Upper lobe of left lung (tissue), 6 donors: Measurements from ENCODE around the gene TES. TPM values are rescaled to one million over a fixed set of nuclear protein-coding genes. Genes with fewer than 3 reads are reported as not detected.
A peak's percentile ranks its signal among the peaks of the same experiment; 100 is the strongest.

Source experiments
- ATAC-seq, 2 donors: fragments of 200-7000 bp; cut with Tn5 transposase; one replicate each; pipeline ENCODE4 v1.9.1; 2022; ENCODE audit warnings: mild to moderate bottlenecking in 2 of 2, moderate library complexity in 2 of 2; ENCODE audit not compliant: low FRiP score in 2 of 2
- DNase-seq, 2 donors: peaks; one replicate each; pipeline ENCODE4 v3.0.0-alpha.2; 2019 to 2020
- H3K27ac ChIP-seq, 4 donors: fragments of 200-600 bp; sonication (generic); one replicate each; pipeline ENCODE4 v1.5.1; 2016 to 2019
- H3K27me3 ChIP-seq, 4 donors: fragments of 200-600 bp; sonication (generic); one replicate each; pipeline ENCODE4 v1.5.1; 2017 to 2019
- H3K36me3 ChIP-seq, 4 donors: fragments of 200-600 bp; sonication (generic); one replicate each; pipeline ENCODE4 v1.5.1; 2016 to 2019
- H3K4me1 ChIP-seq, 4 donors: fragments of 200-600 bp; sonication (generic); one replicate each; pipeline ENCODE4 v1.5.1; 2018 to 2019
- H3K4me3 ChIP-seq, 4 donors: fragments of 200-600 bp; sonication (generic); one replicate each; pipeline ENCODE4 v1.5.1; 2017 to 2019; ENCODE audit warnings: mild to moderate bottlenecking in 2 of 4, moderate library complexity in 1 of 4
- H3K9me3 ChIP-seq, 4 donors: fragments of 200-600 bp; sonication (generic); one replicate each; pipeline ENCODE4 v1.5.1; 2018 to 2019
- CTCF ChIP-seq, 6 experiments: fragments of 450-650 bp in 4 of 6; fragments of 200-600 bp in 2 of 6; sonication (generic) in 2 of 6; IDR thresholded peaks; one replicate each; pipeline ENCODE4 v1.5.1; 2016 to 2019; ENCODE audit warnings: antibody characterized with exemption in 6 of 6
- EP300 ChIP-seq, 4 donors: sonication (generic); formaldehyde crosslinking; IDR thresholded peaks; one replicate each; pipeline ENCODE4 v1.5.1; 2017; ENCODE audit warnings: antibody characterized with exemption in 4 of 4, control low read depth in 2 of 4
- POLR2A ChIP-seq, 4 donors: fragments of 450-650 bp; IDR thresholded peaks; one replicate each; pipeline ENCODE4 v1.5.1; 2016 to 2017; ENCODE audit warnings: antibody characterized with exemption in 4 of 4, mild to moderate bottlenecking in 2 of 4
- POLR2AphosphoS5 ChIP-seq, 2 donors: sonication (generic); formaldehyde crosslinking; IDR thresholded peaks; one replicate each; pipeline ENCODE4 v1.5.1; 2017; ENCODE audit warnings: antibody characterized with exemption in 2 of 2
- WGBS, 2 donors: methylation state at CpG; one replicate each; pipeline ENCODE4 v1.1.5; 2017 to 2018; 5-methylcytosine and 5-hydroxymethylcytosine counted together
- total RNA-seq, 6 donors: library from RNA; depleted of rRNA in 4 of 6; stranded (reverse); fragments of >200 nt in 4 of 6; gene quantifications; one replicate each; pipeline versions ENCODE4 v1.1.0 to v1.2.1, GENCODE V29; 2016 to 2021
- donor health status: DM: no; HTN: no; CAD: no; lungs with moderate emphysema.
- donor health status: DM: no; HTN: yes; CAD: no; lungs with severe emphysema.

TES gene
- total RNA-seq, 6 donors from 2014 or later = 58.0 to 159 (median 87.1) TPM

- H3K4me1 ChIP-seq = peaks cover 0 to 6% (median 5%) of the 10 kb centered on the region in 4 donors
- no peak for TF ChIP-seq POLR2AphosphoS5 (IDR thresholded peaks at IDR 0.05)
- no peak for TF ChIP-seq POLR2A (IDR thresholded peaks at IDR 0.05)
- no peak for TF ChIP-seq EP300 (IDR thresholded peaks at IDR 0.05)
- TF ChIP-seq CTCF (IDR thresholded peaks at IDR 0.05) = no peak
- no peaks in the 10 kb centered on the region for H3K27me3 ChIP-seq
- ATAC-seq = no peak
- WGBS, 2 donors = 80 to 83% methylated on average over 2 of the region's 2 CpGs
- H3K36me3 ChIP-seq = no peaks in the 10 kb centered on the region
- no peaks in the 10 kb centered on the region for H3K9me3 ChIP-seq
- no peak overlapping the region for H3K4me3 ChIP-seq
- H3K27ac ChIP-seq = no peak overlapping the region
- DNase-seq = no peak
Observed at GRCh38 chr7:116164552-116165306, 45.6 kb upstream of the TES start.

- Histone ChIP-seq H3K4me3 (no peak overlapping the region), H3K36me3 (no peaks in the 10 kb centered on the region), H3K9me3 (no peaks in the 10 kb centered on the region), H3K4me1 (peaks cover 0 to 6% (median 5%) of the 10 kb centered on the region in 4 donors), H3K27me3 (no peaks in the 10 kb centered on the region), H3K27ac (peak overlapping the region in 1 of 4 donors; percentile 22)
- ATAC-seq = peak in 1 of 2 donors; percentile 73
- DNase-seq = no peak
- TF ChIP-seq POLR2AphosphoS5 (IDR thresholded peaks at IDR 0.05) (no peak), EP300 (IDR thresholded peaks at IDR 0.05) (no peak), POLR2A (IDR thresholded peaks at IDR 0.05) (no peak)
- 61 to 66% methylated on average over 2 of the region's 2 CpGs for WGBS, 2 donors
Observed at GRCh38 chr7:116165717-116166116, 44.6 kb upstream of the TES start.

GRCh38 chr7:116166156-116166555 is 44.2 kb upstream of the TES start:
- 79 to 97% methylated on average over 2 of the region's 2 CpGs for WGBS, 2 donors
- Histone ChIP-seq H3K9me3 (no peaks in the 10 kb centered on the region), H3K27me3 (no peaks in the 10 kb centered on the region), H3K36me3 (no peaks in the 10 kb centered on the region), H3K27ac (peak overlapping the region in 1 of 4 donors; percentile 22), H3K4me1 (peaks cover 0 to 6% (median 5%) of the 10 kb centered on the region in 4 donors), H3K4me3 (no peak overlapping the region)
- ATAC-seq = peak in 1 of 2 donors; percentile 40
- TF ChIP-seq EP300 (IDR thresholded peaks at IDR 0.05) (no peak), POLR2A (IDR thresholded peaks at IDR 0.05) (no peak), POLR2AphosphoS5 (IDR thresholded peaks at IDR 0.05) (no peak), CTCF (IDR thresholded peaks at IDR 0.05) (no peak)
- no peak for DNase-seq

- 52 to 53% methylated on average over 4 of the region's 4 CpGs for WGBS, 2 donors
- Histone ChIP-seq H3K27me3 (no peaks in the 10 kb centered on the region), H3K9me3 (no peaks in the 10 kb centered on the region), H3K36me3 (no peaks in the 10 kb centered on the region), H3K27ac (no peak overlapping the region), H3K4me3 (no peak overlapping the region), H3K4me1 (peaks cover 0 to 6% (median 3%) of the 10 kb centered on the region in 4 donors)
- ATAC-seq (peak in 1 of 2 donors; percentile 32), DNase-seq (no peak)
- TF ChIP-seq CTCF (IDR thresholded peaks at IDR 0.05) (no peak), EP300 (IDR thresholded peaks at IDR 0.05) (no peak), POLR2AphosphoS5 (IDR thresholded peaks at IDR 0.05) (no peak), POLR2A (IDR thresholded peaks at IDR 0.05) (no peak)
Observed at GRCh38 chr7:116167177-116167576, 43.2 kb upstream of the TES start.

GRCh38 chr7:116169060-116169459 is 41.3 kb upstream of the TES start:
- no peaks in the 10 kb centered on the region for H3K9me3 ChIP-seq
- no peak for ATAC-seq
- H3K27me3 ChIP-seq = no peaks in the 10 kb centered on the region
- TF ChIP-seq EP300 (IDR thresholded peaks at IDR 0.05) (no peak), CTCF (IDR thresholded peaks at IDR 0.05) (no peak), POLR2AphosphoS5 (IDR thresholded peaks at IDR 0.05) (no peak), POLR2A (IDR thresholded peaks at IDR 0.05) (no peak)
- H3K36me3 ChIP-seq = no peaks in the 10 kb centered on the region
- no peak for DNase-seq
- 60 to 79% methylated on average over 1 of the region's 1 CpG for WGBS, 2 donors
- H3K4me1 ChIP-seq = peaks cover 0 to 6% (median 0%) of the 10 kb centered on the region in 4 donors
- no peak overlapping the region for H3K27ac ChIP-seq
- H3K4me3 ChIP-seq = no peak overlapping the region
